Measurements from ENCODE around the gene SNX32. TPM values are rescaled to one million over a fixed set of nuclear protein-coding genes. Genes with fewer than 3 reads are reported as not detected.

SNX32 gene
- polyA plus RNA-seq, 2 of the 4 experiments (the other 2 are of a cell fraction), result 0.08 TPM; not detected in 1

DNA sequence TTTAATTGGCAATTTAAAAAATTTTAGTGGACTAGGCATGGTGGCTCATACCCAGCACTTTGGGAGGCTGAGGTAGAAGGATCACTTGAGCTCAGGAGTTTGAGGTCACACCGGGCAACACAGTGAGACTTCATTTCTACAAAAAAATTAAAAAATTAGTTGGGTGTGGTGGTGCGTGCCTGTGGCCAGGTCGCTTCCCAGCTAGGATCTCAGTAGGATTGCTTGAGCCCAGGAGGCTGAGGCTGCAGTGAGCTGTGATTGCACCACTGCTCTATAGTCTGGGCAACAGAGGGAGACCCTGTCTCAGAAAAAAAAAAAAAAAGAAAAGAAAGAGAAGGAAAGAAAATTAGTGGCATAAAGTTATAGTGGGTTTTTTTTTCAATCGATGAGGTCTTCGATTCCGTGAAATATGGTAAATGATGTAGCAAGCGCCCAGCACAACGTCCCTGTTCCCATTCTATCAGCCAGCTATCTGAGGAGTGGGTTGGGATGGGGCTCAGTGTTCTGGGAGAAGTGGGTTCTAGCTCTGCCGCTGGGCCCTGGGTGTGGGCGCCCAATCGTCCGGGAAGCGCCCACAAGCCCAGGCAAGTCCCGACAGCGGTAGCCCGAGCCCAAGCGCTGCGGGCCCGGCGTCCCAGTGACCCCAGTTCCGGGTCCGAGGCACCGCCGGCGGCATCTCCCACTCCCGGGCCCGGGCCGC lies 65.0 kb downstream of the SNX32 start:
- DNase-seq (ENCODE audit: low read depth in 1 of 2, low spot score in 1 of 2), result no peak
- ChIA-PET CTCF (interaction anchor here (0.6 to 31.6 kb wide), 6 partner anchors 5 to 487 kb away, joined by 3 to 618 read pairs (median 7); partner anchors contain the start of genes C11orf68, CCDC85B, DRAP1 and FIBP), POLR2A (interaction anchor here (0.7 to 5.7 kb wide), 8 partner anchors 8 to 165 kb away, joined by 3 to 43 read pairs (median 9); partner anchors contain the start of genes CCDC85B and FIBP)
- no peak for FAIRE-seq
- H3K27ac ChIP-seq, result peak overlapping the region; percentile 97
- ATAC-seq, result no peak
- TF ChIP-seq HOXB5 (CRISPR knock-in tag; IDR thresholded peaks at IDR 0.05) (peak; percentile 25; the same call in 1 of the 2 replicates), RFX5 (IDR thresholded peaks at IDR 0.05) (no peak), PHF8 (IDR thresholded peaks at IDR 0.05; ENCODE audit: borderline replicate concordance, low read depth) (peak; percentile 28; the same call in 1 of the 2 replicates), TFCP2L1 (CRISPR knock-in tag; IDR thresholded peaks at IDR 0.05) (peak; percentile 72; the same call in 1 of the 2 replicates)
- TF ChIP-seq, protein P1, sequence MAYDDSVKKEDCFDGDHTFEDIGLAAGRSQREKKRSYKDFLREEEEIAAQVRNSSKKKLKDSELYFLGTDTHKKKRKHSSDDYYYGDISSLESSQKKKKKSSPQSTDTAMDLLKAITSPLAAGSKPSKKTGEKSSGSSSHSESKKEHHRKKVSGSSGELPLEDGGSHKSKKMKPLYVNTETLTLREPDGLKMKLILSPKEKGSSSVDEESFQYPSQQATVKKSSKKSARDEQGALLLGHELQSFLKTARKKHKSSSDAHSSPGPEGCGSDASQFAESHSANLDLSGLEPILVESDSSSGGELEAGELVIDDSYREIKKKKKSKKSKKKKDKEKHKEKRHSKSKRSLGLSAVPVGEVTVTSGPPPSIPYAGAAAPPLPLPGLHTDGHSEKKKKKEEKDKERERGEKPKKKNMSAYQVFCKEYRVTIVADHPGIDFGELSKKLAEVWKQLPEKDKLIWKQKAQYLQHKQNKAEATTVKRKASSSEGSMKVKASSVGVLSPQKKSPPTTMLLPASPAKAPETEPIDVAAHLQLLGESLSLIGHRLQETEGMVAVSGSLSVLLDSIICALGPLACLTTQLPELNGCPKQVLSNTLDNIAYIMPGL (CRISPR knock-in tag; IDR thresholded peaks at IDR 0.05; ENCODE audit: borderline replicate concordance), result peak; percentile 88
- WGBS (ENCODE audit: missing lambda C conversion rate), result 2% methylated on average over 25 of the region's 28 CpGs
- H3K4me3 ChIP-seq, result peak overlapping the region; percentile 93
- peaks cover 62% of the 10 kb centered on the region for H3K4me1 ChIP-seq
- peak overlapping the region; percentile 90 for H3K4me2 ChIP-seq
- H3K9me3 ChIP-seq, result no peaks in the 10 kb centered on the region

DNA sequence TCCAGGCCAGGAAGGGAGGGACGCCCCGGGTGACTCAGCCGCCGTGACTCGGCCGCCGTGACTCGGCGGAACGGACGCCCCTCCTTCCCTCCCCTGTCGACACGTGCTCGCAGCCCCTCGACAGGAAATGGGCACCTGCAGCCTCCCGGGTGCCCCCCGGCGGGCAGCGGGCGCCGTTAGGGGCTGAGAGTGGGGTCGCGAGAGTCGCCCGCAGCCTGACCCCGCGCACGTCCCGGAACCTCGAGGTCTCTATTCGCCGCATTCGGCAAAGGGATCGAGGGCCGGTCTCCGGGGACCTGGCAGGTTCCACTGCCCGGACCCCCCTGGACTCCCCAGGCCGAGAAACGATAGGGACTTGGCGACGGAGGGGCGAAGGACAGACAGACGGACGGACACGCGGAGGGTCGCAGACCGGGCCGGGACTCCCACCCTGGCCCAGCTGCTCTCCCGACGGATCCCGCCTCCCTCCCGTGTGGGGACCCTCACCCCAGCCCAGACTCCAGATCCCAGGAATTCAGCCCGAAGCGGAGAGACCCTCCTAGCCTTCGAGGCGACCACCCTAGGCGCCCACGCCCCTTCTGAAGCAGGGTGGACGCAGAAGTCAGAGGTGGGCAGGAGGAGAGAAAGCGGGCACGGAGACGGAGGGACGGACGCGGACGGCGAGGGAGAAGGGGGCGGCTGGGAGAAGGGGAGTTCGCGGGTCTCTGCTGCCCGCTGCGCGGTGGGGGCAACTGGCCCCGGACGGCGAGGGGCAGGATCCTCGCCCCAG lies 65.8 kb downstream of the SNX32 start:
- ATAC-seq (peak; percentile 61 to 68), FAIRE-seq (no peak), DNase-seq (ENCODE audit: low read depth in 1 of 2, low spot score in 1 of 2) (peak; percentile 75 to 83)
- Histone ChIP-seq H3K27ac (peak overlapping the region; percentile 97), H3K4me2 (peak overlapping the region; percentile 90), H3K9me3 (no peaks in the 10 kb centered on the region), H3K4me1 (peaks cover 59% of the 10 kb centered on the region), H3K4me3 (peak overlapping the region; percentile 93)
- ChIA-PET CTCF (interaction anchor here (1.1 to 31.6 kb wide), 4 partner anchors 6 to 236 kb away, joined by 3 to 618 read pairs (median 310); partner anchors contain the start of genes C11orf68, CCDC85B, DRAP1 and FIBP), POLR2A (interaction anchor here (0.7 to 5.7 kb wide), 9 partner anchors 8 to 164 kb away, joined by 3 to 43 read pairs (median 13); partner anchors contain the start of genes C11orf68, CCDC85B and FIBP)
- WGBS (ENCODE audit: missing lambda C conversion rate), result under 1% methylated on average over 45 of the region's 78 CpGs
- TF ChIP-seq HEYL (CRISPR knock-in tag; IDR thresholded peaks at IDR 0.05) (no peak), HOXB5 (CRISPR knock-in tag; IDR thresholded peaks at IDR 0.05) (peak; percentile 15; the same call in 1 of the 2 replicates), JUNB (IDR thresholded peaks at IDR 0.05) (peak; percentile 35; the same call in 1 of the 2 replicates), CHD2 (IDR thresholded peaks at IDR 0.05; ENCODE audit: low read length, partially characterized antibody) (no peak), ATOH8 (CRISPR knock-in tag; IDR thresholded peaks at IDR 0.05; ENCODE audit: low read depth) (0 out of 2 replicates have a peak, but pooled peaks have one; percentile 28), CBX8 (IDR thresholded peaks at IDR 0.05) (no peak), NFE2L2 (conservative IDR thresholded peaks at IDR 0.05; ENCODE audit: low read length) (peak; percentile 83), FOSB (CRISPR knock-in tag; IDR thresholded peaks at IDR 0.05) (peak; percentile 32; the same call in 1 of the 2 replicates), JUN (IDR thresholded peaks at IDR 0.05) (peak; percentile 47 to 67; a peak in 4 of 5 replicates), RARB (CRISPR knock-in tag; IDR thresholded peaks at IDR 0.05) (peak; percentile 23; the same call in 1 of the 2 replicates), TFCP2L1 (CRISPR knock-in tag; IDR thresholded peaks at IDR 0.05) (peak; percentile 15; the same call in 1 of the 2 replicates), PHF8 (IDR thresholded peaks at IDR 0.05; ENCODE audit: borderline replicate concordance, low read depth) (no peak), BCL3 (IDR thresholded peaks at IDR 0.05) (no peak), POLR2AphosphoS2 (conservative IDR thresholded peaks at IDR 0.05; ENCODE audit: low read length) (no peak), E2F6 (IDR thresholded peaks at IDR 0.05; ENCODE audit: borderline replicate concordance, low read depth) (peak; percentile 88)
- TF ChIP-seq, protein P2, sequence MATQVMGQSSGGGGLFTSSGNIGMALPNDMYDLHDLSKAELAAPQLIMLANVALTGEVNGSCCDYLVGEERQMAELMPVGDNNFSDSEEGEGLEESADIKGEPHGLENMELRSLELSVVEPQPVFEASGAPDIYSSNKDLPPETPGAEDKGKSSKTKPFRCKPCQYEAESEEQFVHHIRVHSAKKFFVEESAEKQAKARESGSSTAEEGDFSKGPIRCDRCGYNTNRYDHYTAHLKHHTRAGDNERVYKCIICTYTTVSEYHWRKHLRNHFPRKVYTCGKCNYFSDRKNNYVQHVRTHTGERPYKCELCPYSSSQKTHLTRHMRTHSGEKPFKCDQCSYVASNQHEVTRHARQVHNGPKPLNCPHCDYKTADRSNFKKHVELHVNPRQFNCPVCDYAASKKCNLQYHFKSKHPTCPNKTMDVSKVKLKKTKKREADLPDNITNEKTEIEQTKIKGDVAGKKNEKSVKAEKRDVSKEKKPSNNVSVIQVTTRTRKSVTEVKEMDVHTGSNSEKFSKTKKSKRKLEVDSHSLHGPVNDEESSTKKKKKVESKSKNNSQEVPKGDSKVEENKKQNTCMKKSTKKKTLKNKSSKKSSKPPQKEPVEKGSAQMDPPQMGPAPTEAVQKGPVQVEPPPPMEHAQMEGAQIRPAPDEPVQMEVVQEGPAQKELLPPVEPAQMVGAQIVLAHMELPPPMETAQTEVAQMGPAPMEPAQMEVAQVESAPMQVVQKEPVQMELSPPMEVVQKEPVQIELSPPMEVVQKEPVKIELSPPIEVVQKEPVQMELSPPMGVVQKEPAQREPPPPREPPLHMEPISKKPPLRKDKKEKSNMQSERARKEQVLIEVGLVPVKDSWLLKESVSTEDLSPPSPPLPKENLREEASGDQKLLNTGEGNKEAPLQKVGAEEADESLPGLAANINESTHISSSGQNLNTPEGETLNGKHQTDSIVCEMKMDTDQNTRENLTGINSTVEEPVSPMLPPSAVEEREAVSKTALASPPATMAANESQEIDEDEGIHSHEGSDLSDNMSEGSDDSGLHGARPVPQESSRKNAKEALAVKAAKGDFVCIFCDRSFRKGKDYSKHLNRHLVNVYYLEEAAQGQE (IDR thresholded peaks at IDR 0.05), result no peak
- TF ChIP-seq, protein P3, sequence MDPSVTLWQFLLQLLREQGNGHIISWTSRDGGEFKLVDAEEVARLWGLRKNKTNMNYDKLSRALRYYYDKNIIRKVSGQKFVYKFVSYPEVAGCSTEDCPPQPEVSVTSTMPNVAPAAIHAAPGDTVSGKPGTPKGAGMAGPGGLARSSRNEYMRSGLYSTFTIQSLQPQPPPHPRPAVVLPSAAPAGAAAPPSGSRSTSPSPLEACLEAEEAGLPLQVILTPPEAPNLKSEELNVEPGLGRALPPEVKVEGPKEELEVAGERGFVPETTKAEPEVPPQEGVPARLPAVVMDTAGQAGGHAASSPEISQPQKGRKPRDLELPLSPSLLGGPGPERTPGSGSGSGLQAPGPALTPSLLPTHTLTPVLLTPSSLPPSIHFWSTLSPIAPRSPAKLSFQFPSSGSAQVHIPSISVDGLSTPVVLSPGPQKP (IDR thresholded peaks at IDR 0.05; ENCODE audit: low read depth, low read length), result no peak
- TF ChIP-seq, protein P1 (CRISPR knock-in tag; IDR thresholded peaks at IDR 0.05; ENCODE audit: borderline replicate concordance), result no peak
